ENCODE results near the gene CHIC1.
"Not testable (repeated sequence)": the region's sequence is repeated elsewhere in the genome, so short reads cannot be mapped to it uniquely, and the experiment has no call there.

Gene CHIC1

DNA sequence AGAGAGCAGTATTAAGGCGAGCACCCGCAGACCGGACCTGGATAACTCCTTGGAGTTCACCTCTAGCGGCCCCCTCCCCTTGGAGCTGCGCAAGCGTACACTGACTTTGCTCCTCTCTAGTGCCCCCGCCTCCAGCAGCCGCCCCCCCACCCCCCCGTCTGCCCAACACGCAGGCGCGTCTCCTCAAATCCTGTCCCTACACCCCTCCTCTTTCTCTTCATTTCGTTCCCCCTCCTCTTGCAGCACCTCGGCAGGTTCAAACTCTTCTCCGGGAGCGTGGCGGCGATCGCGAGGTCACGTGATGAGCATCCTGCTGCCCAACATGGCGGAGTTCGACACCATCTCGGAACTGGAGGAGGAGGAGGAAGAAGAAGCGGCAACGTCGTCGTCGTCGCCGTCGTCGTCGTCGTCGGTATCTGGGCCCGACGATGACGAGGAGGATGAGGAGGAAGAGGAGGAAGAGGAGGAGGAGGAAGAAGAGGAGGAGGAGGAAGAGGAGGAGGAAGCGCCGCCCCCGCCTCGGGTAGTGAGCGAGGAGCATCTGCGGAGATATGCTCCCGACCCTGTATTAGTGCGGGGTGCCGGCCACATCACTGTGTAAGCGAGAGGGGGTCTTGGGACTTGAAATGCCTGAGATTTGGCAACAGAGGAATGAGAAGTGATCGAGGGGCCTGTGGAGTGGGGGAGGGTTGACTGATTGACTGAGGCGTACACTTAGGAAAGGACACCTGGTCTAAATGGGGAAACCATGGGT, at the start of gene CHIC1:
Gene CHIC1, plus strand, starts transcription at position 214 of the 754 bp plus-strand sequence. Its CDS starts 88 bp downstream, at position 302.
- DNase-seq (ENCODE audit: low spot score) = peak; percentile 76
- FAIRE-seq = no peak

DNA sequence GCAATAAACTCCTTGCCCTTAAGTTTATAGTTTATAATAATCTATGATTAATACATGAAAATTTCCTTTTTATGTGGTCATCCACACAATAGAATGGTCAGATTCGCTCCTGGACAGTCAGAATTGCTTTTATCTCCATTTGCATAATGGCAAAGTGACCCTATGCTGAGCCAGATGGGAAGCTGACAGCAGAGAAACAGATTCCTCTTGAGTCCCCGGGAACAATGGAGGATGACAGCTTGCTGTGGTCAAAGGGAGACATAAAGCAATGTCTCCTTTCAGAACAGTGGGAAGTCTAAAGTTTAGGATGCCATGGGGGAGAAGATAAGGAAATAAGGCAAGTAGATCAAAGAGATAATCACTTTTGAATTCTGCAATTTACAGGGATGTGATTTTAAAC, 40.2 kb upstream of the CHIC1 start:
- not testable (repeated sequence) for DNase-seq (ENCODE audit: low spot score); FAIRE-seq

DNA sequence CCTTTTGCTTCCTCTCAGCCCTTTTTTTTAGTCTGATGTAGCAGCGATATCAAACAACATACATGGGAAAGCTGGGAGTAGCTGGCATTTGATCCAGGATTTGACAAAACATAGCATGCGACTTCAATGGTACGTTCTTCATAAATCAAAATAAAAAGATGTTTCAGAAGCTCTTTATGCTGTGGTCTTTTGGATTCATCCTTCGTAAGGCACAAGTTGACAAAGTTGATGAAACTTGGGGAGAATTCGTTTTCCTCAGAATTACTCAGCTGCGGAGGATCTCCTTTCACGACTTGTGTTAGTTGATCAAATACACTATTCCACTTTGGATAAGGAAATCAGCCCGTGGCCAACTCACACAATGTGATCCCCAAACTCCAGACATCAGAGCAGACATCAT, 38.1 kb upstream of the CHIC1 start:
- DNase-seq (ENCODE audit: low spot score) (no peak), FAIRE-seq (no peak)

DNA sequence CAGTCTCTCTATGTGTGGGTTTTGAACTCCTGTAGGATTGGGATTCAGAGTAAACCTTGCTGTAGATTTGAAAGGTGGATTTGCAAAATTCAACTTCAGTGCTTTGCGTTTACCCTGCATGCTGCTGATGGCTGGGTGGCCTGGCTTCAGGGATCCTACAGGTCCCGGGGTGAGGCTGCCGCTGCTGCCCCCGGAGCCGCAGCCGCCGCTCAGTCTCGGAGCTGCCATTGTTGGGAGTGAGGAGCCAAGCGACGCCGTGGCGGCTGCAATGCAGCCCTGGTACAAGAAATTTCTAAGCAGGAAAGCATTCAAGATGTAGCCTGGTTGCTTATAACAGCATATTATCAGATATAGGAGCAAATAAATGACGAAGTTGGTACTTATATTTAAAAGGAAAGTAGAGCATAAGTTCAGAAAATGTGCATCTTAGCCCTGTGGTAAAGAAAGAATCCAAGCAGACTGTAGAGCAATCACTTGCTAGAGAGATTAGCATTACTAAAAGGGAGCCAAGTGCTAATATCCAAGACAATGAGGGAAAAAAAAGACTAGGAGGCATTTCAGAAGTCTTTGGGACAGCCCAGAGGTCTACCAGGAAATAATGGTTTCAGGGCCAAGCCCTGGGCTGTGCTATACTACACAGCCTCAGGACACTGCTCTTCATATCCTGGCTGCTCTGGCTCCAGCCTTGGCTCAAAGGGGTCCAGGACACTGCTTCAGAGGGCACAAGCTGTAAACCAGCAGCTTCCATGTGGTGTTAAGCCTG, 36.9 kb upstream of the CHIC1 start:
- FAIRE-seq (no peak), DNase-seq (ENCODE audit: low spot score) (no peak)

DNA sequence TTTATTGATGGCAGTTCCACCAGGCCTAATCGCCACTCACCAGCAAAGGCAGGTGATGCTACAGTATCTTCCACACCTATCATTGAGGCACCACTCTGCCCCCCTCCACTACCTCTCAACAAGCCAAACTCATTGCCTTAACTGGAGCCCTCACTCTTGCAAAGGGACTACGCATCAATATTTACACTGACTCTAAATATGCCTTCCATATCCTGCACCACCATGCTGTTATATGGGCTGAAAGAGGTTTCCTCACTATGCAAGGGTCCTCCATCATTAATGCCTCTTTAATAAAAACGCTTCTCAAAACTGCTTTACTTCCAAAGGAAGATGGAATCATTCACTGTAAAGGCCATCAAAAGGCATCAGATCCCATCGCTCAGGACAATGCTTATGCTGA, 31.3 kb upstream of the CHIC1 start:
- not testable (repeated sequence) for DNase-seq (ENCODE audit: low spot score); FAIRE-seq

DNA sequence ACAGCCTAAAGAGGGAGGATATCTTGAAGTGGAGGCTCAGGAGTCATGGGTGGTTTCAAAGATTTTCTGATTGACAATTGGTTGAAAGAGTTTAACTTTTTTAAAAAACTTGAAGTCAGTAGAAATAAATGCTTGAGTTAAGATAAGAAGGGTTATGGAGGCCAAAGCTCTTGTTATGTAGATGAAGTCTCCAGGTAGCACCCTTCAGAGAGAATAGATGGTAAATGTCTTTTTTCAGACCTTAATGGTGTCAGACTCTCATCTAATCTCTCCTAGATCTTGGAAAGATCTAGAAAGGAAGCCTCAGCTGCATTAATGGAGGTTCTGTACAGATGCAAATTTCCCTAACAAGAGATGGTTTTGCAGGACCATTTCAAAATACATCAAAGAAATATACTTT, 6.8 kb upstream of the CHIC1 start:
- DNase-seq (ENCODE audit: low spot score) (no peak), FAIRE-seq (no peak)

DNA sequence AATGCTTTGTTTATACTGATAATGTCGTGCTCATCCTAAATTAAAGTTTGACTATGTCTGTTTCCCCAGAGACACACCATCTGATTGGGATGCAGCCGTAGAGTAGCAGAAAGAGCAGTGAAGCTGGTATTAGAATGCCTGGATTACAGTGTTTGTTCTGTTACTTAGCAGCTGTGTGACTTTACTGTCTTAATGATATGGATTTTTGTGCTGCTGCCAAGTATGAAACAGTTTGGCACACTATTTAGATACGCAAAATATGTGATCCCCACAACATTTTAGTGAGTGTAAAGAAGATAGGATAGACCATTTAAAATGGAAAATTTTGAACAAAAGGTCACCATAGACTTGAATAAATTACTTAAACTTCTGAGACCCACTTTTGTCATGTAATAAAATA, 1.2 kb upstream of the CHIC1 start:
- FAIRE-seq = no peak
- no peak for DNase-seq (ENCODE audit: low spot score)

DNA sequence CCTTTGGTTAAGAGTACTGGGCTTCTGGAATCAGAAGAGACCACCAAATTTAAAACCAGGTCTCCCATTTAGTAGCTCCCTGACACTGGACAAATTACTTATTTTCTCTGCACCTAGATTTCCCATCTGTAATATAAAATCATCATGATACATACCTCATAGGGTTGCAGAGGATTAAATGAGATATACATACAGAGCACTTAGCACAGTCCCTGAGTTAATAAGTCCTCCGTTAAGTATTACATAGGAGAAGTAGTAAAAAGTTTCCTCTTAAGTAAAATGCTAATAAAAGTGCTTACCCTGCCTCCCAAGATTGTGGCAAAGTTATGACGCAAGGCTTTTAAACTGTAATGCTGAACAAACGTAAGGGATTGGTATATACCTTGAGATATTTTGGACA, 539 bp upstream of the CHIC1 start:
- FAIRE-seq (no peak), DNase-seq (ENCODE audit: low spot score) (no peak)

DNA sequence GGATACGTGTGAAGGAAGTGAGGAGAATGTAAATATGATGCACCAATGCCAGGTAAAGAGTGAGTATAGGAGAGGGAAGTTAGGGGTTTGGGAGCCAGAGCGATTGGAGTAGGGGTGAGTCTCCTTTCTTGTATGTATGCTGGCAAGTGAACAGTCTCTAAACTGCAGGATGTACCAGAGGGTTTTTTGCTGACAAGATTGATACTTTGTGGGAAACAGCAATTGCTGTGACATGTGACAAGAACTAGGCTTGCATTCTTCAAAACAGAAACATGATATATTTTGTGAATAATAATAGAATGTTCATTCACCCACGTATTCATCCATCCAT, 706 bp downstream of the CHIC1 start:
- DNase-seq (ENCODE audit: low spot score) = no peak
- no peak for FAIRE-seq

DNA sequence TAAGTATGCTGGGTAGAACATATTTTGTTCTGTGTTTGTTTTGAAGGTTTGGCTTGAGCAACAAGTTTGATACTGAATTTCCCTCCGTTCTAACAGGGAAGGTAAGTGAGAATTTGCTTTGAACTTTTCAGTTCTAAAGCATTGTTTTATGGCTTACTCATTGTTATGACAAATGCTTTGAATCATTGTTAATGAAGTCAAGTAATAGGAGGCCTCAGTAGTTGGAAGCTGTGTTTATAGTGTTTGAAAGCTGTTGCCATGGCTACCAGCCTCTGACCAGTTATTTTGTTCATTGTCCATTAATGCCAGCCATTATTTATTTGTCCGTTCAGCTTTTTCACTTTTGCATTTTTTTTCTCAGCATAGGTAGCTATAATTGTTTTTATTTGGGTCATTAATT, 14.4 kb downstream of the CHIC1 start:
- DNase-seq (ENCODE audit: low spot score) (peak; percentile 7), FAIRE-seq (no peak)

DNA sequence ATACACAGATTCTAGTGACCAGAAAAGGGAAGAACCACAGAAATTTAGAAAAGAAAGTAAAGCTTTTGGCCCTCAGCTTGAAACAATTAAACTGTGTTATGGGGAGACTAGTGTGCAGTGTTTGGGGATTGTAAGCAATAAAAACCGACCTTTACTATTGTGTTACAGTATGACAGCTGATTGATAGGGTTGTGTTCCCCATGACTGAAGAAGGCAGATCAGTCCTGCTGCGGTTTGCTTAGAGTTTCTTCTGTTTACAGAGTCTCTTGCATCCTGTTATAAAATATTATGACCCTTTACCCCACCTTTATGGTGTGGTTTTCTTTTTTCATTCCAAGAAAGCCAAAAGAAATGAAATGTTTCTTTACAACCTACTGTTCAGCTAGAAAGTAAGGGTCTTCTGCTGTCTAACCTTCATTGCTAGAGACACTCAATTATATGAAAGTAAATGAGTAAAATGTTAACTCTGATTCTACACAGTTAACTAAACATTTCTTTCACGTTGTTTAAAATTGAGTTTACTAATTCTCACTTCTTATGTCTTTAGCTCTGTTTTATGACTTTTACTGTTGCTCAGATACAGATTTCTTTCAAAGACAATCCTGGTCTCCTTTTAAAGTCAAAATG, 18.1 kb downstream of the CHIC1 start:
- DNase-seq (ENCODE audit: low spot score) (no peak), FAIRE-seq (no peak)

DNA sequence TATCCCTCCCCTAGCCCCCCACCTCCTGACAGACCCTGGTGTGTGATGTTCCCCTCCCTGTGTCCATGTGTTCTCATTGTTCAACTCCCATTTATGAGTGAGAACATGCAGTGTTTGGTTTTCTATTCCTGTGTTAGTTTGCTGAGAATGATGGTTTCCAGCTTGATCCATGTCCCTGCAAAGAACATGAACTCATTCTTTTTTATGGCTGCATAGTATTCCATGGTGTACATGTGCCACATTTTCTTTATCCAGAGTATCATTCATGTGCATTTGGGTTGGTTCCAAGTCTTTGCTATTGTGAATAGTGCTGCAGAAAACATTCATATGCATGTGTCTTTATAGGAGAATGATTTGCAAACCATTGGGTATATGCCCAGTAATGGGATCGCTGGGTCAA, 34.8 kb downstream of the CHIC1 start:
- not testable (repeated sequence) for DNase-seq (ENCODE audit: low spot score); FAIRE-seq

DNA sequence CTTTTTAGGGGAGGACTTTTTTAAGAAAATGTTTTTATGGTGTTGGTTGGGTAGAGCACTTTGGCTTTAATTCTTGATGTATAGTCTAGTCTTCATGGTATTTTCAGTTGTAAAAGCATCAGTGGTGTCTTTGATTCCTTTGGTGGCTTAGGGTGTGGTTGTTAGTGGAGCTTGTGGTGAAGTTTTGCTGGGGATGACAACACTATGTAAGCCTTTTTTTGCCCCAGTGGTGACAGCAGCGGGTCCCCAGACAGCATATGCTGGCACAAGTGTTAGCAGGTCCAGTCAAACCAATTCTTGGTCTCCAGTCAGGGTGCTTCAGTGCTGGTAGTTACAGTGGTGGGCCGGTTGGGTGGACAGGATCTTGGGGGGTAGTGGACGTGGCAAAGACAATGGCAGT, 52.0 kb downstream of the CHIC1 start:
- DNase-seq (ENCODE audit: low spot score) (no peak), FAIRE-seq (no peak)

DNA sequence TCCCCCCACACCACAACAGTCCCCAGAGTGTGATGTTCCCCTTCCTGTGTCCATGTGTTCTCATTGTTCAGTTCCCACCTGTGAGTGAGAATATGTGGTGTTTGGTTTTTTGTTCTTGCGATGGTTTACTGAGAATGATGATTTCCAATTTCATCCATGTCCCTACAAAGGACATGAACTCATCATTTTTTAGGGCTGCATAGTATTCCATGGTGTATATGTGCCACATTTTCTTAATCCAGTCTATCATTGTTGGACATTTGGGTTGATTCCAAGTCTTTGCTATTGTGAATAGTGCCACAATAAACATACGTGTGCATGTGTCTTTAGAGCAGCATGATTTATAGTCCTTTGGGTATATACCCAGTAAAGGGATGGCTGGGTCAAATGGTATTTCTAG, 78.7 kb downstream of the CHIC1 start:
- not testable (repeated sequence) for DNase-seq (ENCODE audit: low spot score); FAIRE-seq

DNA sequence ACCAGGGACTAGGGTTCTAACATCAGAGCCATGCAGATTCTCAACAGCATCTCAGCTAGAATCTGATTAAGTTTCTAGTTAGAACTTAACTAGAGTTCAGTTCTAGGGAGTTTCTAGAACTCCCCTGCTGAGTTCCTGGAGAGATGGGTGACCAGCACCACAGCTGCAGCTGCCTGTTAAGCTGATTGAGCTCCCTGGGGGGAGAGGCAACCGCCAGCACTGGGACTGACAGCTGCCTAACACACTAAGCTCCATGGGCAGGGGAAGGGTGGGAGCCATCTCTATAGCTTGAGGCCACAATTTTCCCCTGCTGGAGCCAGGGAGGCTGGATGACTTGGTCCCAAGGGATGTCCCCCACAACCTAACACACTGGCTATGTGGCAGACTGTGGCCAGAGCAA, 84.2 kb downstream of the CHIC1 start:
- FAIRE-seq (no peak), DNase-seq (ENCODE audit: low spot score) (no peak)

DNA sequence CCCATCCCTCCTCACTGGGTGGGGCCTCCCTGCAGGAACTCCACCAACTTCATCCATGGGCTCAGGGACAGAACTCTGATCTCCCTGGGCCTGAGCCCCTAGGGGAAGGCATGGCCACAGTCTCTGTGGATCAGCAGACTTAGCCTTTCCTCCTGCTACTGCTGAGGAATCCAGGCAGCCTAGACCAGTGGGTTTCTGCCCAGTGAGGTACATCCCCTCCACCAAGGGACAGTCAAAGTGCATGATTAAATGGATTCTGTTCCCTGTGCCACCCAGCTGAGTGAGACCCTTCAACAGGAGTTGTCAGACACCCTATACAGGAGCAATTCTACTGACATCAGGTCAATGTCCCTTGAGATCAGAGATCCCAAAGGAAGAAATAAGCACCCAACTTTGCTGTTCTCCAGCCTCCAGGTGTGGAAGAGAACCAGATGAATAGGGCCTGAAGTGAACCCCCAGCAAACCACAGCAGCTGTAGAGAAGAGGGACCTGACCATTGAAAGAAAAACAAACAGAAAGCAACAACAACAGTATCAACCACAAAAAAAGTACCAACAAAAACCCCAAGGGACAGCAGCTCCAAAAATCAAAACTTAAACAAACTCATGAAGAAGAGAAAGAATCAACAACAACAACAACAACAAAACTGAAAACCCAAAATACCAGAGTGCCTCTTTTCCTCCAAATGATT, 84.8 kb downstream of the CHIC1 start:
- DNase-seq (ENCODE audit: low spot score) = no peak
- no peak for FAIRE-seq

DNA sequence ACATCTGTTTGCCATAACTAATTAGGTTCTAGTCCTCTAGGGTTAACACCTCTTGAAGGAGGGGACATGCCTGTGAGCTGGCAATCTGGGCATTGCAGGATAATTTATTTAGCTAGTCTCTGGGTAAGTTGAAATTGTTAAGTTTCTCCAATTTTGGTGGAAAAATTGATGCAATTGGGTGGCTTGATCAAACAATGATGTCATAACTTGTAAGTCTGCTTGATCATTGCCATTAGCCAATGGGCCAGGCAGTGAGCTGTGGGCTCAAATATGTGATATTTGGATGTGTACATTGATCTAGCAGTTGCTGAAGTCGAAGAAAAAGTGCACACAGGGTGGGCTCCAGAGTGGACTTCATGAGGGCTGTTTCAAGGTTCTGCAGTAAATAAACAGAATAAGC, 98.3 kb downstream of the CHIC1 start:
- FAIRE-seq; DNase-seq (ENCODE audit: low spot score): not testable (repeated sequence)

DNA sequence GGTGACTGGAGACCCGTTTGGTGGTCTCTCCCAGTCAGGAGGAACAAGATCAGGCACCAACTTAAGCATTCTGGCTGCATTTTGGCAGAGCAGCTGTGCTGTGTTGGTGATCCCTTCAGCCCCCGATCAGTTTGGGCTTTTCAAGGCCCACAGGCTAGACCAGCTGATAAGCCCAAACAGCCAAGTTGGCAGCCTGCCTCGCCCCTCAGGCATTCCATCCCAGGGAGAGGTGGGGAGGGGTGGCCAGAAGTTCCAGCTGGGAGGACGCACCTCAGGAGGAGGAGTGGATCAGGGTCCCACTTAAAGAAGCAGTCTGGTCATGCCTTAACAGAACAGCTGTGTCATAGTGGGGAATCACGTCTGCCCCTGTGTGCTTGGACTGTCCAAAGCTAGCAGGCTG, 105.8 kb downstream of the CHIC1 start:
- DNase-seq (ENCODE audit: low spot score) (no peak), FAIRE-seq (no peak)

DNA sequence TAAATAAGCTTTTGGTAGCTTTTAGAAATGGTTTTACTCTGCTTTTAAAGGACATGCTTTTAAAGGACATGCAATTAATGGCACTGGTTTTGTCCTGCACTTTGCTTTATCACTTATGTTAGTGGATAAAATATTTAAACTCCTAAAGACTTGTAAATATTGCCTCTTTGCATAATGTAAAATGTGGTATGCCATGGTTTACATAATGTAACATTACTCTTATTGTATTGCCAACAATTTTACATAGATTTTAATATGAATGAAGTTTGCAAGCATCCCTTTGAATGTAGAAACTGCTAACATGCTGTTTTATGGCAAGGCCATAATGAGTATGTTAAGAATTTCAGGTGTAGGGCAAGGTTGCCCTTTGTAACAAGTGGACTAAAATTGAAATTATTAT, 118.4 kb downstream of the CHIC1 start:
- no peak for FAIRE-seq

DNA sequence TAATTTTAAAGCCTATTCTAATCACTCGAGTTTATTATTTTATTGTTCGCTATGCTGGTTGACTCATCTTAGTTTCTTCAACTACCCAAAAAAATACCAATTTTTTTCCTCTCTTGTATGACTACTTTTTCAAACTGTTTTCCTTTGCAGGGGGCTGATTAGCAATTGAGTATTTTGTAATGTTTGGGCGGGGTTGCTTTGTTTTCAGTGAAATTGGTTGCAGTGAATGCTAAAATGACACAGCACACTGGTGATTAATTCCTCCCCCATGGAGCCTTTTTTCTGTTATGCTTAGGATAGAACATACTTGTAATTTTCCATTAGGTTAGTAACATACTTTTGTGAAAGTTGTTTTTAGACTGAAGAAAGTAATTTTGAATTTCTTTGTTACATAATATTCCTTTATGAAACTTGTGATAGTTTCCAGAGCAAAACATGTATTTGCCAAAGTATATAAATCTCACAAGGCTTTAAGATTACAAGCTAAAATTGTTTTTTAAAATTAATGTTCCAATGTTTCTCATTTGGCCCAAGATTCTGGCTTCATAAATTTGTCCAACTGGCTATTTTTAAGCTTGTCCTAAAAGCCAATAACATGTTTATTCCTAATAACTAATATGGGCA, 120.4 kb downstream of the CHIC1 start:
- no peak for DNase-seq (ENCODE audit: low spot score)
- no peak for FAIRE-seq

More for the DNA sequence above, 118.4 kb downstream of the CHIC1 start:
- no peak for DNase-seq (ENCODE audit: low spot score)

DNA sequence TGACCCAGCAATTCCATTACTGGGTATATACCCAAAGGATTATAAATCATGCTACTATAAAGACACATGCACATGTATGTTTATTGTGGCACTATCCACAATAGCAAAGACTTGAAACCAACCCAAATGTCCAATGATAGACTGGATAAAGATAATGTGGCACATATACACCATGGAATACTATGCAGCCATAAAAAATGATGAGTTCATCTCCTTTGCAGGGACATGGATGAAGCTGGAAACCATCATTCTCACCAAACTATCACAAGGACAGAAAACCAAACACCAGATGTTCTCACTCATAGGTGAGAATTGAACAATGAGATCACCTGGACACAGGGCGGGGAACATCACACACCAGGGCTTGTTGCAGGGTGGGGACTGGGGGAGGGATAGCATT, 144.0 kb downstream of the CHIC1 start:
- DNase-seq (ENCODE audit: low spot score); FAIRE-seq: not testable (repeated sequence)
